ENCODE results near the gene NEDD4.

NEDD4 gene

GRCh38 chr15:56028430-56028829 is 35.0 kb upstream of the NEDD4 start:
- TF ChIP-seq TEAD4 (IDR thresholded peaks at IDR 0.05) = no peak
- TF ChIP-seq EP300 (IDR thresholded peaks at IDR 0.05; ENCODE audit: borderline replicate concordance) = no peak

DNA sequence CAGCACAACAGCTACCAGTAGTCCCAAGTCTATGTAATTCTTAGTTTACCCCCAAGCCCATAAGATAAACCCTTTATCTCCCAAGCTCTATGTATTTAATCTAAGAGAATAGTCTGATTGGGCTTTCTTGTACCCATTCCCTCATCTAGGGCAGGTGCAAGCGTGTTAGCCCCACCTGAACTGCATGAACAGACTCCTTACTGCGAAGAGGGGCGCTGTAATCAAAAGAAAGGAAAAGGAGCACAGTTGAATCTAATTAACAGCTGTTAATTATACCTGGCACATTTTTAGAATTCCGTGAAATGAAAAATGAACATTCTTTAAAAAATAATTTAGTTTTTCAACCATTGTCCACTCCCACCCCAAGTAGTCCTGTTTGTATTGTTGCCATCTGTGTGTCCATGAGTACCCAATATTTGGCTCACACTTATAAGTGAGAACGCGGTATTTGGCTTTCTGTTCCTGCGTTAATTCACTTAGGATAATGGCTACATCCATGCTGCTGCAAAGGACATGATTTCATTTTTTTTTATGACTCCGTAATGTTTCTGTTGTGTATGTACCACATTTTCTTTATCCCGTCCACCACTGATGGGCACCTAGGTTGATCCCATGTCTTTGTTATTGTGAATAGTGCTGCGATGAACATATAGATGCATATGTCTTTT is 26.5 kb upstream of the NEDD4 start:
- TF ChIP-seq FOXM1 (IDR thresholded peaks at IDR 0.05; ENCODE audit: borderline replicate concordance, low read depth) (no peak), MAX (IDR thresholded peaks at IDR 0.05) (no peak)

- no peak for TF ChIP-seq NFIC (IDR thresholded peaks at IDR 0.05)
- TF ChIP-seq TEAD4 (IDR thresholded peaks at IDR 0.05) = no peak
- TF ChIP-seq CEBPB (IDR thresholded peaks at IDR 0.05) = no peak
- TF ChIP-seq RAD21 (IDR thresholded peaks at IDR 0.05; ENCODE audit: low read depth) = no peak
- TF ChIP-seq YY1 (IDR thresholded peaks at IDR 0.05; ENCODE audit: low read depth) = no peak
Measured at GRCh38 chr15:56019060-56019793, 25.8 kb upstream of the NEDD4 start.

DNA sequence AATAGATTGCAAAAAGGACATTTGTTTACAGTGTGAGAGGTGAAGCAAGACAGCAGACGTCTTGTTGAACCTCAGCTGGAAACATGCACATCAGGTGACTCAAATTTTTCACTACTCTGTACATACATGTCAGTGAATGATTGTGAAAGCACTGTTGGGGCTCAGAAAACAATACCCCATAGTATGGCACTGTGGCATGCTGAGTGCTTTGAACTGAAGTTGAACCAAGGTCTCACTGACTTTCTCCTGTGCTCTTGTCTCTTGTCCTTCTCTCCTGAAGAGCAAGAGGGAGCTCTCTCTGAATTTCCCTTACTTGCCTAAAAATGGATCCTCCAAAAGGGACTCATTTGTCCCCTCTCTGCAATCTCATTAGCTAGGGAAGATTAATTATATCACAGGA is 24.5 kb upstream of the NEDD4 start:
- TF ChIP-seq CEBPB (IDR thresholded peaks at IDR 0.05) (no peak), TCF12 (IDR thresholded peaks at IDR 0.05; ENCODE audit: low read depth) (no peak), USF1 (IDR thresholded peaks at IDR 0.05) (no peak), MAX (IDR thresholded peaks at IDR 0.05) (no peak), FOXM1 (IDR thresholded peaks at IDR 0.05; ENCODE audit: borderline replicate concordance, low read depth) (no peak), NFIC (IDR thresholded peaks at IDR 0.05) (no peak), EGR1 (IDR thresholded peaks at IDR 0.05) (no peak), ZBTB7A (IDR thresholded peaks at IDR 0.05; ENCODE audit: low read depth) (no peak), TEAD4 (IDR thresholded peaks at IDR 0.05) (no peak), CREB1 (IDR thresholded peaks at IDR 0.05; ENCODE audit: low read depth) (no peak), YY1 (IDR thresholded peaks at IDR 0.05; ENCODE audit: low read depth) (no peak)

DNA sequence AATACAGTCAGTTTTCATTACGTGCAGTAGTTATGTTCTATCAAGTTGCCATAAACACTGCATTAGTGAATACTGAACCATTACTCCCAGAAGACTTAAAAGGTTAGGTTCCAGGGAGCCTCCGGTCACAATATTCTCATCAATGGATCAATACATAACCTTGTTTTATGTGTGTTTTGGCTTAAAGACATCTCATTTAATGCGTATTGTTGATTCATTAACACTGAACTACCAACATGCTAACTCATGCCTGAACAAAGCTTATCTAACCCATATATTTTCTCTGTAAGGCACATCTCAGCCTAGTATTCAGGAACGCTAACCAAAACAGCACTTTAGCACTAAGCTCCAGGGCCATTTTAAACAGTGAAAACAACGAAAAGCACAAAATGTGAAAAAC is 24.1 kb upstream of the NEDD4 start:
- TF ChIP-seq CEBPB (IDR thresholded peaks at IDR 0.05) (no peak), TEAD4 (IDR thresholded peaks at IDR 0.05) (no peak), EGR1 (IDR thresholded peaks at IDR 0.05) (no peak), USF1 (IDR thresholded peaks at IDR 0.05) (no peak), EP300 (IDR thresholded peaks at IDR 0.05; ENCODE audit: borderline replicate concordance) (no peak), TCF12 (IDR thresholded peaks at IDR 0.05; ENCODE audit: low read depth) (no peak), NFIC (IDR thresholded peaks at IDR 0.05) (no peak), FOXM1 (IDR thresholded peaks at IDR 0.05; ENCODE audit: borderline replicate concordance, low read depth) (no peak), RAD21 (IDR thresholded peaks at IDR 0.05; ENCODE audit: low read depth) (no peak), TAF1 (IDR thresholded peaks at IDR 0.05; ENCODE audit: low read depth) (no peak), ZBTB7A (IDR thresholded peaks at IDR 0.05; ENCODE audit: low read depth) (no peak), YY1 (IDR thresholded peaks at IDR 0.05; ENCODE audit: low read depth) (no peak), CREB1 (IDR thresholded peaks at IDR 0.05; ENCODE audit: low read depth) (no peak), MAX (IDR thresholded peaks at IDR 0.05) (no peak)
- TF ChIP-seq, protein P1, sequence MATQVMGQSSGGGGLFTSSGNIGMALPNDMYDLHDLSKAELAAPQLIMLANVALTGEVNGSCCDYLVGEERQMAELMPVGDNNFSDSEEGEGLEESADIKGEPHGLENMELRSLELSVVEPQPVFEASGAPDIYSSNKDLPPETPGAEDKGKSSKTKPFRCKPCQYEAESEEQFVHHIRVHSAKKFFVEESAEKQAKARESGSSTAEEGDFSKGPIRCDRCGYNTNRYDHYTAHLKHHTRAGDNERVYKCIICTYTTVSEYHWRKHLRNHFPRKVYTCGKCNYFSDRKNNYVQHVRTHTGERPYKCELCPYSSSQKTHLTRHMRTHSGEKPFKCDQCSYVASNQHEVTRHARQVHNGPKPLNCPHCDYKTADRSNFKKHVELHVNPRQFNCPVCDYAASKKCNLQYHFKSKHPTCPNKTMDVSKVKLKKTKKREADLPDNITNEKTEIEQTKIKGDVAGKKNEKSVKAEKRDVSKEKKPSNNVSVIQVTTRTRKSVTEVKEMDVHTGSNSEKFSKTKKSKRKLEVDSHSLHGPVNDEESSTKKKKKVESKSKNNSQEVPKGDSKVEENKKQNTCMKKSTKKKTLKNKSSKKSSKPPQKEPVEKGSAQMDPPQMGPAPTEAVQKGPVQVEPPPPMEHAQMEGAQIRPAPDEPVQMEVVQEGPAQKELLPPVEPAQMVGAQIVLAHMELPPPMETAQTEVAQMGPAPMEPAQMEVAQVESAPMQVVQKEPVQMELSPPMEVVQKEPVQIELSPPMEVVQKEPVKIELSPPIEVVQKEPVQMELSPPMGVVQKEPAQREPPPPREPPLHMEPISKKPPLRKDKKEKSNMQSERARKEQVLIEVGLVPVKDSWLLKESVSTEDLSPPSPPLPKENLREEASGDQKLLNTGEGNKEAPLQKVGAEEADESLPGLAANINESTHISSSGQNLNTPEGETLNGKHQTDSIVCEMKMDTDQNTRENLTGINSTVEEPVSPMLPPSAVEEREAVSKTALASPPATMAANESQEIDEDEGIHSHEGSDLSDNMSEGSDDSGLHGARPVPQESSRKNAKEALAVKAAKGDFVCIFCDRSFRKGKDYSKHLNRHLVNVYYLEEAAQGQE (IDR thresholded peaks at IDR 0.05; ENCODE audit: low read depth) = no peak

DNA sequence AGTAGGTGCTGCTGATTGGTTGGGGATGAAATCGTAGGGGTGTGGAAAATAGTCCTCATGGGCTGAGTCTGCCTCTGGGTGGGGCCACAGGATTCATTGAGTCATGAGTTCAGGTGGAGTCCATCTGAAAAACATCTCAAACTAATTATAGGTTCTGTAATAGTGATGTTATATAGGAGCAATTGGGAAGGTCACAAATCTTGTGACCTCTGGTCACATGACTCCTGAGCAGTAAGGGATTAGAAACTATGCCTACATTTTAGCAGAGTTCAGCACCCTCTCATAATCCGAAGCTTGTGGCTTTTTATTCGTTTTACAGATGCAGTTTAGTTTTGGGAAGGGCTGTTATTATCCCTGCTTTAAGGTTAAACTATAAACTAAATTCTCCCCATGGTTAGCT is 22.9 kb upstream of the NEDD4 start:
- TF ChIP-seq USF1 (IDR thresholded peaks at IDR 0.05) = no peak
- no peak for TF ChIP-seq TEAD4 (IDR thresholded peaks at IDR 0.05)
- TF ChIP-seq TAF1 (IDR thresholded peaks at IDR 0.05; ENCODE audit: low read depth) = no peak
- TF ChIP-seq, protein P1 (IDR thresholded peaks at IDR 0.05; ENCODE audit: low read depth) = no peak

Measured in Ishikawa (cell line).